ENCODE results near the gene COX5A. TPM values are rescaled to one million over a fixed set of nuclear protein-coding genes. Genes with fewer than 3 reads are reported as not detected.

COX5A gene
- total RNA-seq, 2 donors from 2014 or later, result 45.2 to 66.3 TPM

DNA sequence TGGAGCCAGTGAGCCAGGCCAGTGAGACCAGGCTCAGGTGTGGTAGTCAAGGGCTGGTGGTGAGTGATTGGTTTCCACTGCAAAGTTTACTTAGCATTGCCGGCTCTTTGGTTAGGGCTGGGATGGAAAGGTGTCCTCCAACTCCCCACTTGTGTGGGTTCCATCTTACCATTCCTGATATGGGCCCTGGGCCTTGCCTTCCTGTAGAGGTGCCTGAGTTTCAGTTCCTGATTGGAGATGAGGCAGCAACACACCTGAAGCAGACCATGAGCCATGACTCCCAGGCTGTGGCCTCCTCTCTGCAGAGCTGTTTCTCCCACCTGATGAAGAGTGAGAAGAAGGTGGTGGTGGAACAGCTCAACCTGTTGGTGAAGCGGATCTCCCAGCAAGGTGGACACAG, 44.9 kb downstream of the COX5A start:
- H3K27ac ChIP-seq, result no peak overlapping the region
- DNase-seq (ENCODE audit: low spot score) (no peak), ATAC-seq (ENCODE audit: insufficient number of reproducible peaks, low FRiP score, low read depth) (no peak)
- no peaks in the 10 kb centered on the region for H3K9me3 ChIP-seq
- H3K4me3 ChIP-seq, result no peak overlapping the region
- peaks cover 6% of the 10 kb centered on the region for H3K36me3 ChIP-seq
- no peaks in the 10 kb centered on the region for H3K27me3 ChIP-seq (replicated peaks; ENCODE audit: insufficient read depth)
- peaks cover 12 to 18% of the 10 kb centered on the region in 2 donors for H3K4me1 ChIP-seq (ENCODE audit: control insufficient read depth in 1 of 2, low read depth in 2 of 2)
- no peak for TF ChIP-seq CTCF (IDR thresholded peaks at IDR 0.05)

DNA sequence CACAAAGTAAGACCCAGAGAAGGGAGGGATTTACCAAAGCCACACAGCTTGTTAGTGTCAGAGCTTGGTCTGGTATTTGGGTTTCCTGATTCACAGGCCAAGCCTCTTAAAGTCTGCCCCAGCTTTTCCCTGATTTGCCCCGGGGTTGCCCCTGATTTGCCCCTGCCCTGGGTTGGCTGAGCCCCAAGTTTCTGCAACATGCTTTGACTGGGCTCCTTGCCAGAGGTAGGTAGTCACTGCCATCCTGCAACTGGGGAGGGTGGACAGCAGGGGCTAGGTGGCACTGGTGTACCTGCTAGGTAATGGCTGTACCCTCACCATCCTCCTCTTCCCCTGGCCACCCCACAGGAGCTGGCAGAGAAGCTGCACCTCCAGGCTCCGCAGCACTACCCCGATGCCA, 45.6 kb downstream of the COX5A start:
- peaks cover 6% of the 10 kb centered on the region for H3K36me3 ChIP-seq
- no peaks in the 10 kb centered on the region for H3K9me3 ChIP-seq
- no peak overlapping the region for H3K27ac ChIP-seq
- H3K4me1 ChIP-seq (ENCODE audit: control insufficient read depth in 1 of 2, low read depth in 2 of 2), result peaks cover 12 to 18% of the 10 kb centered on the region in 2 donors
- no peak overlapping the region for H3K4me3 ChIP-seq
- no peak for DNase-seq (ENCODE audit: low spot score)
- no peaks in the 10 kb centered on the region for H3K27me3 ChIP-seq (replicated peaks; ENCODE audit: insufficient read depth)
- TF ChIP-seq CTCF (IDR thresholded peaks at IDR 0.05), result no peak
- no peak for ATAC-seq (ENCODE audit: insufficient number of reproducible peaks, low FRiP score, low read depth)

GRCh38 chr15:74891469-74891868, 46.4 kb downstream of the COX5A start:
- no peaks in the 10 kb centered on the region for H3K27me3 ChIP-seq (replicated peaks; ENCODE audit: insufficient read depth)
- DNase-seq (ENCODE audit: low spot score) (no peak), ATAC-seq (ENCODE audit: insufficient number of reproducible peaks, low FRiP score, low read depth) (no peak)
- no peak overlapping the region for H3K4me3 ChIP-seq
- H3K27ac ChIP-seq, result no peak overlapping the region
- H3K9me3 ChIP-seq, result no peaks in the 10 kb centered on the region
- TF ChIP-seq CTCF (IDR thresholded peaks at IDR 0.05), result no peak
- peaks cover 6% of the 10 kb centered on the region for H3K36me3 ChIP-seq
- peaks cover 12 to 18% of the 10 kb centered on the region in 2 donors for H3K4me1 ChIP-seq (ENCODE audit: control insufficient read depth in 1 of 2, low read depth in 2 of 2)

- no peaks in the 10 kb centered on the region for H3K27me3 ChIP-seq (replicated peaks; ENCODE audit: insufficient read depth)
- peak overlapping the region; percentile 57 to 71 for H3K27ac ChIP-seq
- peak overlapping the region; percentile 92 for H3K4me3 ChIP-seq
- peaks cover 6% of the 10 kb centered on the region for H3K36me3 ChIP-seq
- no peak for DNase-seq (ENCODE audit: low spot score)
- H3K4me1 ChIP-seq (ENCODE audit: control insufficient read depth in 1 of 2, low read depth in 2 of 2), result peaks cover 12 to 18% of the 10 kb centered on the region in 2 donors
- no peak for TF ChIP-seq CTCF (IDR thresholded peaks at IDR 0.05)
- H3K9me3 ChIP-seq, result no peaks in the 10 kb centered on the region
- ATAC-seq (ENCODE audit: insufficient number of reproducible peaks, low FRiP score, low read depth), result no peak
These were observed 47.3 kb downstream of the COX5A start for GRCh38 chr15:74890665-74890960.

- Histone ChIP-seq H3K4me3 (peak within 1 kb of the TSS; percentile 92), H3K27ac (peak within 1 kb of the TSS; percentile 57 to 71), H3K27me3 (replicated peaks; ENCODE audit: insufficient read depth) (no peaks in the 10 kb centered on the region), H3K4me1 (ENCODE audit: control insufficient read depth in 1 of 2, low read depth in 2 of 2) (peaks cover 12 to 18% of the 10 kb centered on the region in 2 donors), H3K9me3 (no peaks in the 10 kb centered on the region), H3K36me3 (peaks cover 6% of the 10 kb centered on the region)
- ATAC-seq (ENCODE audit: insufficient number of reproducible peaks, low FRiP score, low read depth) (no peak), DNase-seq (ENCODE audit: low spot score) (peak; percentile 49)
- TF ChIP-seq CTCF (IDR thresholded peaks at IDR 0.05), result peak; percentile 43
These were observed 47.8 kb downstream of the COX5A start, which contains the start of gene MPI for GRCh38 chr15:74889883-74890664. Gene MPI (plus strand): TSS chr15:74890042. CDS start chr15:74890074, 32 bp downstream.

Measured in thoracic aorta (tissue), 2 donors.